GM21619 (cell line): ENCODE results near the gene ZNF384.
"Not testable (repeated sequence)": the region's sequence is repeated elsewhere in the genome, so short reads cannot be mapped to it uniquely, and the experiment has no call there.

Source experiments
- ATAC-seq: cut with Tn5 transposase; IDR thresholded peaks from one replicate; pipeline ENCODE4 v1.9.1; 2021; ENCODE audit not compliant: unreplicated experiment

ZNF384 gene

GRCh38 chr12:6688999-6689882, at the start of gene ZNF384:
Gene ZNF384 (minus strand): TSS chr12:6689375. CDS start chr12:6679520, 9,855 bp downstream.
- peak; percentile 73 for ATAC-seq

- ATAC-seq = no peak
These were observed 47.6 kb upstream of the ZNF384 start for GRCh38 chr12:6736754-6737153.

GRCh38 chr12:6735448-6736191, 46.4 kb upstream of the ZNF384 start:
- ATAC-seq = no peak

- no peak for ATAC-seq
These were observed 45.6 kb upstream of the ZNF384 start for GRCh38 chr12:6734506-6735387.

- no peak for ATAC-seq
These were observed 41.0 kb upstream of the ZNF384 start for GRCh38 chr12:6730169-6730568.

GRCh38 chr12:6729186-6729585, 40.0 kb upstream of the ZNF384 start:
- no peak for ATAC-seq

GRCh38 chr12:6725350-6725749, 36.2 kb upstream of the ZNF384 start:
- no peak for ATAC-seq

- no peak for ATAC-seq
These were observed 35.2 kb upstream of the ZNF384 start for GRCh38 chr12:6724409-6724797.

- peak; percentile 90 for ATAC-seq
These were observed 34.6 kb upstream of the ZNF384 start, which contains the start of gene COPS7A for GRCh38 chr12:6723607-6724408. Gene COPS7A (plus strand): TSS chr12:6724046. CDS start chr12:6724657, 611 bp downstream.

GRCh38 chr12:6722863-6723262, 33.7 kb upstream of the ZNF384 start:
- no peak for ATAC-seq

- no peak for ATAC-seq
These were observed 27.8 kb upstream of the ZNF384 start for GRCh38 chr12:6716874-6717437.

- not testable (repeated sequence) for ATAC-seq
These were observed 27.1 kb upstream of the ZNF384 start for GRCh38 chr12:6716031-6716873.

- no peak for ATAC-seq
These were observed 19.8 kb upstream of the ZNF384 start for GRCh38 chr12:6708960-6709394.

- ATAC-seq = not testable (repeated sequence)
These were observed 19.2 kb upstream of the ZNF384 start for GRCh38 chr12:6708351-6708750.

GRCh38 chr12:6703631-6704030, 14.5 kb upstream of the ZNF384 start:
- no peak for ATAC-seq

- no peak for ATAC-seq
These were observed 12.0 kb upstream of the ZNF384 start for GRCh38 chr12:6701078-6701768.

GRCh38 chr12:6700646-6701051, 11.5 kb upstream of the ZNF384 start, which contains the start of gene PIANP:
Gene PIANP (minus strand): TSS chr12:6700815. CDS start chr12:6698061, 2,754 bp downstream.
- ATAC-seq = no peak

GRCh38 chr12:6699989-6700645, 10.9 kb upstream of the ZNF384 start:
- ATAC-seq = no peak
